ENCODE data around the gene SELENON. TPM values are rescaled to one million over a fixed set of nuclear protein-coding genes. Genes with fewer than 3 reads are reported as not detected.
A peak's percentile ranks its signal among the peaks of the same experiment; 100 is the strongest.

Gene SELENON
- total RNA-seq, 4 donors from 2014 or later = 20.0 to 51.0 (median 43.3) TPM

GRCh38 chr1:25826571-25826970, 26.6 kb downstream of the SELENON start:
- no peak for ATAC-seq
- Histone ChIP-seq H3K36me3 (peaks cover 0 to 55% of the 10 kb centered on the region in 2 donors), H3K4me3 (no peak overlapping the region), H3K27ac (peak overlapping the region; percentile 59 to 98 (median 94)), H3K9me3 (no peaks in the 10 kb centered on the region), H3K4me1 (peaks cover 21 to 36% of the 10 kb centered on the region in 2 donors), H3K27me3 (no peaks in the 10 kb centered on the region)
- TF ChIP-seq POLR2A (IDR thresholded peaks at IDR 0.05) (no peak), CTCF (IDR thresholded peaks at IDR 0.05 in 4 of 5, conservative IDR thresholded peaks at IDR 0.05 in 1 of 5) (no peak)
- intact Hi-C loops (cut with DNase I; ENCODE audit: low total_unique reads) = no loop called here
- in situ Hi-C loops (cut with MboI; ENCODE audit: low sequenced_read_pairs in 4 of 4) = no loop called here
- DNase-seq = no peak

GRCh38 chr1:25828491-25828890, 28.5 kb downstream of the SELENON start:
- H3K4me3 ChIP-seq = no peak overlapping the region
- no peak for TF ChIP-seq POLR2A (IDR thresholded peaks at IDR 0.05)
- no peak for TF ChIP-seq CTCF (IDR thresholded peaks at IDR 0.05 in 4 of 5, conservative IDR thresholded peaks at IDR 0.05 in 1 of 5)
- DNase-seq (no peak), ATAC-seq (no peak)
- peaks cover 6 to 20% of the 10 kb centered on the region in 2 donors for H3K4me1 ChIP-seq
- no peaks in the 10 kb centered on the region for H3K27me3 ChIP-seq
- in situ Hi-C loops (cut with MboI; ENCODE audit: low sequenced_read_pairs in 4 of 4) = no loop called here
- H3K27ac ChIP-seq = no peak overlapping the region
- intact Hi-C loops (cut with DNase I; ENCODE audit: low total_unique reads) = no loop called here
- peaks cover 0 to 75% of the 10 kb centered on the region in 2 donors for H3K36me3 ChIP-seq
- no peaks in the 10 kb centered on the region for H3K9me3 ChIP-seq

GRCh38 chr1:25829046-25829445, 29.1 kb downstream of the SELENON start:
- H3K27ac ChIP-seq = no peak overlapping the region
- TF ChIP-seq CTCF (IDR thresholded peaks at IDR 0.05 in 4 of 5, conservative IDR thresholded peaks at IDR 0.05 in 1 of 5) = no peak
- TF ChIP-seq POLR2A (IDR thresholded peaks at IDR 0.05) = no peak
- DNase-seq (no peak), ATAC-seq (no peak)
- intact Hi-C loops (cut with DNase I; ENCODE audit: low total_unique reads) (no loop called here), in situ Hi-C loops (cut with MboI; ENCODE audit: low sequenced_read_pairs in 4 of 4) (no loop called here)
- H3K4me3 ChIP-seq = no peak overlapping the region
- H3K4me1 ChIP-seq = peaks cover 6 to 14% of the 10 kb centered on the region in 2 donors
- H3K36me3 ChIP-seq = peaks cover 0 to 80% of the 10 kb centered on the region in 2 donors
- H3K9me3 ChIP-seq = no peaks in the 10 kb centered on the region
- no peaks in the 10 kb centered on the region for H3K27me3 ChIP-seq

- in situ Hi-C loops (cut with MboI; ENCODE audit: low sequenced_read_pairs in 4 of 4) (no loop called here), intact Hi-C loops (cut with DNase I; ENCODE audit: low total_unique reads) (no loop called here)
- H3K36me3 ChIP-seq = peaks cover 0 to 83% of the 10 kb centered on the region in 2 donors
- no peaks in the 10 kb centered on the region for H3K27me3 ChIP-seq
- no peak overlapping the region for H3K4me3 ChIP-seq
- no peak for TF ChIP-seq POLR2A (IDR thresholded peaks at IDR 0.05)
- TF ChIP-seq CTCF (IDR thresholded peaks at IDR 0.05 in 4 of 5, conservative IDR thresholded peaks at IDR 0.05 in 1 of 5) = no peak
- ATAC-seq (no peak), DNase-seq (no peak)
- H3K4me1 ChIP-seq = no peaks in the 10 kb centered on the region
- H3K9me3 ChIP-seq = no peaks in the 10 kb centered on the region
- no peak overlapping the region for H3K27ac ChIP-seq
Observed at GRCh38 chr1:25831569-25832196, 31.7 kb downstream of the SELENON start.

Measured in gastrocnemius medialis (tissue), 4 donors.